Astrocyte (in vitro differentiated cells and primary cell): ENCODE data around the gene TPD52L1.

Experiments used
- EZH2 ChIP-seq: IDR thresholded peaks from 2 replicates; pipeline ENCODE4 v1.6.1; 2012; ENCODE audit warnings: mild to moderate bottlenecking, low read length, inconsistent platforms; ENCODE audit not compliant: insufficient read depth
- TF ChIP-seq, protein P1 (sequence below): IDR thresholded peaks from 2 replicates; pipeline ENCODE4 v1.5.1; 2011; ENCODE audit warnings: low read depth, mild to moderate bottlenecking, inconsistent platforms, low read length, moderate library complexity; ENCODE audit not compliant: insufficient read depth

DNA sequence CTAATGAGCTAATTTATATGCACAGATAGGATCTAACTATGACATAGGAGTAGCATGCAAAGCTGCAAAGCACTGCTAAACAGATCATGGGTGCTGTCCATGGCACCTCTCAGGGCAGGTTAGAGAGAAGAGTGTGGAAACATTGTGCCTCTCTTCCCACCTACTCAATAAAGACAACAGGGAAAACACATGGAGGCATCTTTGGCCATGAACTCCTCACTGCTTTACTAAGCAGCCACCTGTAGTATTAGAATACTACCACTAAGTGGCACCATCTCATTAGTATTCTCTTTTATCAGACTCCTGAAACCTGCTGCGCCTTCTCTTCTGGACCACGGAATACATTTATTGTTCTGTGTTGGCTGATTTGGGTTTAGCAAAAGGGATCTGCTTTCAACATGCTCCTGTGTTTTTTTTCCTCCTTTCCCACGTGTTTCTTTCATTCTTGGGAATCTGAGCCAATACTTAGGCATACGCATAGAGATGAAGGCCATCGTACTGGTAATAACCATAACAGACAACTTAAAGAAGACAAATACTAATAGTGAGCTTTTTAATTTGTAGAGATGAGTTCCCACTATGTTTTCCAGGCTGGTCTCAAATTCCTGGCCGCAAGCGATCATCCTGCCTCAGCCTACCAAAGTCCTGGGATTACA, 157.5 kb downstream of the TPD52L1 start:
- TF ChIP-seq, protein P1, sequence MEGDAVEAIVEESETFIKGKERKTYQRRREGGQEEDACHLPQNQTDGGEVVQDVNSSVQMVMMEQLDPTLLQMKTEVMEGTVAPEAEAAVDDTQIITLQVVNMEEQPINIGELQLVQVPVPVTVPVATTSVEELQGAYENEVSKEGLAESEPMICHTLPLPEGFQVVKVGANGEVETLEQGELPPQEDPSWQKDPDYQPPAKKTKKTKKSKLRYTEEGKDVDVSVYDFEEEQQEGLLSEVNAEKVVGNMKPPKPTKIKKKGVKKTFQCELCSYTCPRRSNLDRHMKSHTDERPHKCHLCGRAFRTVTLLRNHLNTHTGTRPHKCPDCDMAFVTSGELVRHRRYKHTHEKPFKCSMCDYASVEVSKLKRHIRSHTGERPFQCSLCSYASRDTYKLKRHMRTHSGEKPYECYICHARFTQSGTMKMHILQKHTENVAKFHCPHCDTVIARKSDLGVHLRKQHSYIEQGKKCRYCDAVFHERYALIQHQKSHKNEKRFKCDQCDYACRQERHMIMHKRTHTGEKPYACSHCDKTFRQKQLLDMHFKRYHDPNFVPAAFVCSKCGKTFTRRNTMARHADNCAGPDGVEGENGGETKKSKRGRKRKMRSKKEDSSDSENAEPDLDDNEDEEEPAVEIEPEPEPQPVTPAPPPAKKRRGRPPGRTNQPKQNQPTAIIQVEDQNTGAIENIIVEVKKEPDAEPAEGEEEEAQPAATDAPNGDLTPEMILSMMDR = peak; percentile 94
- no peak for TF ChIP-seq EZH2
